Tibial nerve (tissue), 4 donors: ENCODE measurements around the gene SHFL.

Source experiments
- EP300 ChIP-seq, 2 donors: sonication (generic); formaldehyde crosslinking; IDR thresholded peaks; one replicate each; pipeline ENCODE4 v1.6.1; 2017; ENCODE audit warnings: antibody characterized with exemption in 2 of 2, mild to moderate bottlenecking in 1 of 2
- POLR2A ChIP-seq, 2 donors: fragments of 450-650 bp; IDR thresholded peaks; one replicate each; pipeline ENCODE4 v1.6.1; 2017; ENCODE audit warnings: antibody characterized with exemption in 2 of 2, mild to moderate bottlenecking in 2 of 2, moderate library complexity in 2 of 2
- TF ChIP-seq, protein P1 (sequence below), 5 experiments: fragments of 200-600 bp in 3 of 5; fragments of 450-650 bp in 2 of 5; sonication (generic) in 3 of 5; IDR thresholded peaks; one replicate each; pipeline ENCODE4 v1.5.1; 2016 to 2019; ENCODE audit warnings: antibody characterized with exemption in 5 of 5, mild to moderate bottlenecking in 3 of 5, moderate library complexity in 2 of 5

DNA sequence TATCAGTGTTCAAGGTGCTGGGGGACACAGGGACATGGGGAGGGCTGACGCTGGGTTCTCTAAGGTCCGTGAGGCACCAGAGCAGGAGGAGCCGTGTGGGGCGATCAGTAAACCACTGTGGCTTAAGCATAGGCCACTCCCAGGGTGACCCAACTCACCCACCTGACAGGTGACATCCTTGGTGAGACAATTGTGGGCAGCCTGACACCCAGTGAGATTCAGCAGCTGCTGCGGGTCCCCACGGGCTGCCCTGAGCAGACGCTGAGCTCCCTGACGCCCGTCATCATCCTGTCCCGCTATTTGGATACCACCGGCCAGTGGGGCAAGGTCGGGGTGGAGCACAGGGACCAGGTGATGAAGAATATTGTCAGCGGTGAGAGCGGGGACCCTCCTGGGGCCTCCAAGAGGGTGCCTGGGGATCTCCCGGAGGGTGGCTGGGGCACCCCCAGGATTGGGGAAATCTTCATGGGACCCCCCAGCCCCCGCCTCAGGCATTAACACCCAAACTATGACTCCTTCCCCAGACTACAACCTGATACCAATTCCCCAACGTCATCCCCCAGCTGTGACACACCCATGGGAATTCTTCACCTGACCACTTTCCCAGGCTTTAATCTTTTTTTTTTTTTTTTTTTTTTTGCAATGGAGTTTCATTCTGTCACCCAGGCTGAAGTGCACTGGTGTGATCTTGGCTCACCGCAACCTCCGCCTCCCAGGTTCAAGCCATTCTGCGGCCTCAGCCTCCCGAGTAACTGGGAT is 33.3 kb upstream of the SHFL start:
- TF ChIP-seq, protein P1, sequence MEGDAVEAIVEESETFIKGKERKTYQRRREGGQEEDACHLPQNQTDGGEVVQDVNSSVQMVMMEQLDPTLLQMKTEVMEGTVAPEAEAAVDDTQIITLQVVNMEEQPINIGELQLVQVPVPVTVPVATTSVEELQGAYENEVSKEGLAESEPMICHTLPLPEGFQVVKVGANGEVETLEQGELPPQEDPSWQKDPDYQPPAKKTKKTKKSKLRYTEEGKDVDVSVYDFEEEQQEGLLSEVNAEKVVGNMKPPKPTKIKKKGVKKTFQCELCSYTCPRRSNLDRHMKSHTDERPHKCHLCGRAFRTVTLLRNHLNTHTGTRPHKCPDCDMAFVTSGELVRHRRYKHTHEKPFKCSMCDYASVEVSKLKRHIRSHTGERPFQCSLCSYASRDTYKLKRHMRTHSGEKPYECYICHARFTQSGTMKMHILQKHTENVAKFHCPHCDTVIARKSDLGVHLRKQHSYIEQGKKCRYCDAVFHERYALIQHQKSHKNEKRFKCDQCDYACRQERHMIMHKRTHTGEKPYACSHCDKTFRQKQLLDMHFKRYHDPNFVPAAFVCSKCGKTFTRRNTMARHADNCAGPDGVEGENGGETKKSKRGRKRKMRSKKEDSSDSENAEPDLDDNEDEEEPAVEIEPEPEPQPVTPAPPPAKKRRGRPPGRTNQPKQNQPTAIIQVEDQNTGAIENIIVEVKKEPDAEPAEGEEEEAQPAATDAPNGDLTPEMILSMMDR (IDR thresholded peaks at IDR 0.05): no peak
- no peak for TF ChIP-seq POLR2A (IDR thresholded peaks at IDR 0.05)
- no peak for TF ChIP-seq EP300 (IDR thresholded peaks at IDR 0.05)
